ENCODE data around the gene ALX4. TPM values are rescaled to one million over a fixed set of nuclear protein-coding genes. Genes with fewer than 3 reads are reported as not detected.
A peak's percentile ranks its signal among the peaks of the same experiment; 100 is the strongest.

ALX4 gene
- total and polyA plus RNA-seq, 7 donors, result 0.04 to 0.23 (median 0.14) TPM; not detected in 1

- no peaks in the 10 kb centered on the region for H3K27me3 ChIP-seq (ENCODE audit: insufficient read depth in 3 of 3, low read length in 2 of 3)
- H3K36me3 ChIP-seq (ENCODE audit: insufficient read depth in 1 of 2, low read depth in 1 of 2), result no peaks in the 10 kb centered on the region
- no peaks in the 10 kb centered on the region for H3K9me3 ChIP-seq
- ATAC-seq, result no peak
- intact Hi-C loops (cut with DNase I), result loop anchor here (5.0 to 10.0 kb wide), 2 partner anchors 67 to 70 kb away; no protein-coding TSS in a partner anchor
- no peak overlapping the region for H3K27ac ChIP-seq
- DNase-seq, result no peak
- TF ChIP-seq, protein P1, sequence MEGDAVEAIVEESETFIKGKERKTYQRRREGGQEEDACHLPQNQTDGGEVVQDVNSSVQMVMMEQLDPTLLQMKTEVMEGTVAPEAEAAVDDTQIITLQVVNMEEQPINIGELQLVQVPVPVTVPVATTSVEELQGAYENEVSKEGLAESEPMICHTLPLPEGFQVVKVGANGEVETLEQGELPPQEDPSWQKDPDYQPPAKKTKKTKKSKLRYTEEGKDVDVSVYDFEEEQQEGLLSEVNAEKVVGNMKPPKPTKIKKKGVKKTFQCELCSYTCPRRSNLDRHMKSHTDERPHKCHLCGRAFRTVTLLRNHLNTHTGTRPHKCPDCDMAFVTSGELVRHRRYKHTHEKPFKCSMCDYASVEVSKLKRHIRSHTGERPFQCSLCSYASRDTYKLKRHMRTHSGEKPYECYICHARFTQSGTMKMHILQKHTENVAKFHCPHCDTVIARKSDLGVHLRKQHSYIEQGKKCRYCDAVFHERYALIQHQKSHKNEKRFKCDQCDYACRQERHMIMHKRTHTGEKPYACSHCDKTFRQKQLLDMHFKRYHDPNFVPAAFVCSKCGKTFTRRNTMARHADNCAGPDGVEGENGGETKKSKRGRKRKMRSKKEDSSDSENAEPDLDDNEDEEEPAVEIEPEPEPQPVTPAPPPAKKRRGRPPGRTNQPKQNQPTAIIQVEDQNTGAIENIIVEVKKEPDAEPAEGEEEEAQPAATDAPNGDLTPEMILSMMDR (IDR thresholded peaks at IDR 0.05), result no peak
- 90 to 92% (median 92%) methylated on average over 8 of the region's 8 CpGs for WGBS, 3 donors
- no peak overlapping the region for H3K4me3 ChIP-seq
- peaks cover 65% of the 10 kb centered on the region for H3K4me1 ChIP-seq
These were observed 65.2 kb downstream of the ALX4 start for GRCh38 chr11:44244639-44245310.

GRCh38 chr11:44243595-44244343 lies 66.2 kb downstream of the ALX4 start:
- Histone ChIP-seq H3K4me1 (peaks cover 65% of the 10 kb centered on the region), H3K27ac (no peak overlapping the region), H3K36me3 (ENCODE audit: insufficient read depth in 1 of 2, low read depth in 1 of 2) (no peaks in the 10 kb centered on the region), H3K27me3 (ENCODE audit: insufficient read depth in 3 of 3, low read length in 2 of 3) (no peaks in the 10 kb centered on the region), H3K4me3 (no peak overlapping the region), H3K9me3 (no peaks in the 10 kb centered on the region)
- TF ChIP-seq, protein P1 (IDR thresholded peaks at IDR 0.05), result no peak
- ATAC-seq (no peak), DNase-seq (no peak)
- intact Hi-C loops (cut with DNase I), result loop anchor here (5.0 to 10.0 kb wide), 2 partner anchors 66 to 69 kb away; no protein-coding TSS in a partner anchor
- WGBS, 3 donors, result 53 to 66% (median 61%) methylated on average over 6 of the region's 6 CpGs

GRCh38 chr11:44243086-44243485 lies 66.9 kb downstream of the ALX4 start:
- Histone ChIP-seq H3K27ac (no peak overlapping the region), H3K27me3 (ENCODE audit: insufficient read depth in 3 of 3, low read length in 2 of 3) (no peaks in the 10 kb centered on the region), H3K4me1 (peaks cover 59% of the 10 kb centered on the region), H3K36me3 (ENCODE audit: insufficient read depth in 1 of 2, low read depth in 1 of 2) (no peaks in the 10 kb centered on the region), H3K4me3 (no peak overlapping the region), H3K9me3 (no peaks in the 10 kb centered on the region)
- DNase-seq (no peak), ATAC-seq (peak in 1 of 4 donors; percentile 19)
- intact Hi-C loops (cut with DNase I), result loop anchor here (5.0 to 10.0 kb wide), 2 partner anchors 66 to 68 kb away; no protein-coding TSS in a partner anchor
- TF ChIP-seq, protein P1 (IDR thresholded peaks at IDR 0.05), result no peak
- WGBS, 3 donors, result 57 to 70% (median 59%) methylated on average over 5 of the region's 5 CpGs

DNA sequence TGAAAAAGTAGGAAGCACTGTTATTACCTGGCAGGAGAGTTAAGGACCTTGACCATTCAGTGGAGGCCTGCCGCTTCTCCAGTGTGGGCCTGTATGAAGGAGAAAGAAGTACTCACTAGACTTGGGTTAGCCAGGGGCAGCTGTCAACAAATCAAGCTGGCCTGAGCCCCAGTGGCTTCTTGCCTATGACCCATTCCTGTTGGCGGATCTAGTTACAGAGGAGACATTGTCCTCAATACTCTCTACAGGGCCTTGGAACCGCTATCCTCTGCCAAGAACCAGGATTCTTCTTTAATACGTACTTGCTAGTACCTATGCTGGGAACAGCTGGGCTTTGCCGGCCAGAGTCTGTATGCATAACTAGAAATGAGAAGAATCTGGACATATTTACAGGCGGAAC lies 68.1 kb downstream of the ALX4 start:
- TF ChIP-seq, protein P1 (IDR thresholded peaks at IDR 0.05), result no peak
- intact Hi-C loops (cut with DNase I), result loop anchor here (5.0 to 10.0 kb wide), 2 partner anchors 65 to 67 kb away; no protein-coding TSS in a partner anchor
- H3K27ac ChIP-seq, result peak overlapping the region; percentile 66
- H3K27me3 ChIP-seq (ENCODE audit: insufficient read depth in 3 of 3, low read length in 2 of 3), result no peaks in the 10 kb centered on the region
- H3K4me3 ChIP-seq, result no peak overlapping the region
- H3K9me3 ChIP-seq, result no peaks in the 10 kb centered on the region
- DNase-seq (peak; percentile 57 to 88), ATAC-seq (peak; percentile 98 to 100 (median 98))
- peaks cover 49% of the 10 kb centered on the region for H3K4me1 ChIP-seq
- peaks cover 0 to 3% of the 10 kb centered on the region in 2 donors for H3K36me3 ChIP-seq (ENCODE audit: insufficient read depth in 1 of 2, low read depth in 1 of 2)
- 32 to 33% (median 33%) methylated on average over 6 of the region's 6 CpGs for WGBS, 3 donors
